ENCODE data around the gene RAE1.

The RAE1 gene

DNA sequence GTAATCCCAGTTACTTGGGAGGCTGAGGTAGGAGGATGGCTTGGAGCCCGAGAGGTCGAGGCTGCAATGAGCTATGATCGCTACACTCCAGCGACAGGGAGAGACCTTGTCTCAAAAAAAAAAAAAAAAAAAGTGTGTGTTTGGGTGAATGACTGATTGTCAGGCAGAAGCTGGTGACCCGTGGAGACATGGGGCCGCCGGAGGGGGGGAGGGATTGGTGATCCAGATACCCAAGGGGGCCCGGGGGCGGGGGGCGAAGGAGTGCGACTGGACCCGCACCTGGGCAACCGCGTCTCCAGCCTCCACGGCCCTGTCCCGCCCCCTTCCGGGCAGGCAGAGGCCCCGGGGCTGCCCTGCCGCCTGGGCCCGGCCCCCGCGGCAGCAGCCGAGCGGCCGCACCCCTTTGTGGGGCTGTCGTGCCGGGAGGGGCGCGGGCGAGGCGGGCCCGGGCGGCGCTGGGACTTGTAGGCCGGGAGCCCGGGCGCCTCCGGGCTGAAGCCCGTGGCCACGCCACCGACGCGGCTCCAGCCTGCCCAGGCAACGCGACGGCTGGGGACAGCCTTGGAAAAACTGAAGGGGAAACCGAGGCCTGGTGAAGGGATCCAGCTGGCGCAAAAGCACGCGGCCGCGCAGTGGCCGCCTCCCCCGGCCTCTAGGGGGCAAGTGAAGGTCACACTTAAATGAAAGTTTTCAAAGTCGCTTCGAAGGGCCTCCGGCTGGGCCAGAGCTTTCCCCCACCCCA lies 38.1 kb downstream of the RAE1 start:
- peak; percentile 38 to 67 for DNase-seq (ENCODE audit: low read depth in 2 of 2)

DNA sequence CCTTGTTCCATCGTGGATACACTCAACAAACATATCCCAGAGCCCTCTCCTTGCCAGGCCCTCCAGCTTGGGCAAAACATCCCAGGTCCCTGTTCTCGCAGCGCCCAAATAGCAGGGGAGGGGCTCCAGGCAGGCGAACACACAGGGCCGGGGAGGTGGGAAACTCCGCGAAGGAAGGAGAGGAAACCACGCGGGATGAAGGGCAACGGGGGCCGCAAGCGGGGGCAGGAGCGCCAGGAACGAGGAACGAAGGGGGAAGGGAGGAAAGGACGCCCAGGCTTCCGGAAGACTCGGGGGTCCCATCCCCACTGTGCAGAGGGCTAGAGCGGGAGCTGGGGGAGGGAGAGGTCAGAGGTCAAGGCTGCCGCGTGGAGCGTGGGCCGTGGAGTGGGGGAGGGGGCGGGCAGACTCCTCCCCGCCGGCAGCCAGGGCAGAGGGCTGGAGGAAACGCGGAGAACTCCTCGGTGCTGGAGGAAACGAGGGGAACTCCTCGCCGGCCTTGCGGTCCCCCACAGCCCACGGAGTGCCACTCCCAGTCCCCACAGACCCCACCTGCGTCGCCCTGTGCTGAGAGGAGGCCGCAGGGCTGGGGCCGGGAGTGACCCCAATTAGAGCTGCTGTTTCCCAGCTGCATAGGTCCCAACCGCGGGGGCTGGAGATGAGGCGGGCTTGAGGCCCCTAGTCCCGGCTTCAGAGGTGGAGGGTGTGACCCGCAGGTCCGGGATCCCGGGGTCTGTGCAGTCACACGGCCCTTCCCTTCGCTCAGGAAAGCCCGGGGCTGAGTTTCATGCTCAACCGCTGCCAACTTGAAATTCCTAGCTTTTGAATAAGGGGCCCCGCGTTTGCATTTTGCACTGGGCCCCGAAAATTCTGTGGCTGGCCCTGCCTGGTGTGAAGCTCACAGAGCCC lies 38.9 kb downstream of the RAE1 start:
- DNase-seq (ENCODE audit: low read depth in 2 of 2) = peak; percentile 66 to 68

GRCh38 chr20:57390604-57391438 lies 39.8 kb downstream of the RAE1 start, which contains the start of gene RBM38:
RBM38 (plus strand) TSS chr20:57391396; CDS start chr20:57391582, 186 bp downstream.
- peak; percentile 71 to 82 for DNase-seq (ENCODE audit: low read depth in 2 of 2)

- DNase-seq (ENCODE audit: low read depth in 2 of 2) = no peak
Measured at GRCh38 chr20:57391439-57392301, 40.6 kb downstream of the RAE1 start.

DNA sequence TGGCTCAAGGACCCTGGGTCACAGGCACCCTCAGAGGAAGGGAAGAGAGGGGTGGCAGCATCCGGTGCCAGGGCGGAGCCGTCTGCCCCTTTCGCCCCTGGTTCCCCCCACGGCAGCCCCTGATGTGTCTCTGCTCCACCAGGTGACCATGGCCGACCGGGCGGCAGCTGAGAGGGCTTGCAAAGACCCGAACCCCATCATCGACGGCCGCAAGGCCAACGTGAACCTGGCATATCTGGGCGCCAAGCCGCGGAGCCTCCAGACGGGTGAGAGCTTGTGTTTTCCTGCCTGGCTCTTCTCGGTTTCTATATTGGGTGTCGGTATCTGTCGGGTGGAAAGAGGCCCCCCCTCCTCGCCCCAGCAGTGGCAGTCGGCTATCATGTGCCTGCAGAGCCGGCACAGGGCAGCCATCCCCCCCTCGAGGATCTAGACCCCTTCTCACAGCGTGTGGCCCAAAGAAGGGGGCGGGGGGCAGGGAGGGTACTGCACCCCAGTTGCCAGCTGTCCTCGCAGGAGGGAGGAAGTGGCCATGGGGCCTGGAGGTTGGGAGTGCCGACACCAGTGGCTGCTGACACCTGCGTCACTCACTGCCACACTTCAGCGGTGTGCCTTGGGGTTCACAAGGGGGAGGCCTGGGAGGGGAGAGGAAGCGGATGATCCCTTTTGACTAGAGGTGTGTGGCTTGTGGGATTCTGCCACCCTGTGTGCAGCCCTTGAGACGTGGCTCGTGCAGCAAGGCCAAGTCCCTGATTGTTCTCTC lies 41.6 kb downstream of the RAE1 start:
- DNase-seq (ENCODE audit: low read depth in 2 of 2) = peak; percentile 41 to 51

DNA sequence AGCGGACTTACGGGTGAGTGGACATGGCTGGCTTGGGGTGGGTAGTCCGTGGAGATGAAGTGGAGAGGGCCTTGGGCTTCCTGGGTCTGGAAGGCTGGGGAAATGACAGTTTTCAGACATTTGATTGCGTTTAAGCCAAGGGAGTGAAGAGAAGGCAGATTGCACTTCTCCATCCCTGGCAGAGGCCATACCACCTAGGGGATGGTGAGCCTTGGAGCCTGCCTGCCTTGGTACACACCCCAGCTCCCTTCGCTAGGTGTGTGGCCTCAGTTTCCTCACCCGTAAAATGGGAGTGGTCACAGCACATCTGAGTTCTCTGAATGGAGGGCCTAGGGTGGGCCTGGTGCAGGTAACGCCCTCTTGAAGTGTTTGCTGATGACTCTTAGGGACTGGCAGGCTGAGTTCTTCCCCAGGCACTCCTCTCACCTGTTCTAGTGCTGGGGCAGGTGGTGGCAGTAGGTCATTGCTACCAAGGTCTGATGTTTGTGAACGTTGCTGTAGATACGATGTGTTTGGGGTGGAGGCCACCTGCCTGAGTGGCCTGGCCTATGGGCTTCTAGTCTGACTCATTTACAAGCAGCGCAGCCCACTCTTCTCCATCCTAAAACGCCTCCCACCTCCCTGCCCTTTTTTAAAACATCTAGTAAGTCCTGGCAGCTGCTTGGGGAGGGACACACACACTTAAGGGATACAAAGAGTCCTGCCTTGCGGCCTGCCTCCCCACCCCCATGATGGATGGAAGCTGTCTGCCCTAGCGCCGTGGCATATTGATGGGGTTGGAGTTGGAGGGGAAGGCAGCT lies 42.5 kb downstream of the RAE1 start:
- no peak for DNase-seq (ENCODE audit: low read depth in 2 of 2)

DNA sequence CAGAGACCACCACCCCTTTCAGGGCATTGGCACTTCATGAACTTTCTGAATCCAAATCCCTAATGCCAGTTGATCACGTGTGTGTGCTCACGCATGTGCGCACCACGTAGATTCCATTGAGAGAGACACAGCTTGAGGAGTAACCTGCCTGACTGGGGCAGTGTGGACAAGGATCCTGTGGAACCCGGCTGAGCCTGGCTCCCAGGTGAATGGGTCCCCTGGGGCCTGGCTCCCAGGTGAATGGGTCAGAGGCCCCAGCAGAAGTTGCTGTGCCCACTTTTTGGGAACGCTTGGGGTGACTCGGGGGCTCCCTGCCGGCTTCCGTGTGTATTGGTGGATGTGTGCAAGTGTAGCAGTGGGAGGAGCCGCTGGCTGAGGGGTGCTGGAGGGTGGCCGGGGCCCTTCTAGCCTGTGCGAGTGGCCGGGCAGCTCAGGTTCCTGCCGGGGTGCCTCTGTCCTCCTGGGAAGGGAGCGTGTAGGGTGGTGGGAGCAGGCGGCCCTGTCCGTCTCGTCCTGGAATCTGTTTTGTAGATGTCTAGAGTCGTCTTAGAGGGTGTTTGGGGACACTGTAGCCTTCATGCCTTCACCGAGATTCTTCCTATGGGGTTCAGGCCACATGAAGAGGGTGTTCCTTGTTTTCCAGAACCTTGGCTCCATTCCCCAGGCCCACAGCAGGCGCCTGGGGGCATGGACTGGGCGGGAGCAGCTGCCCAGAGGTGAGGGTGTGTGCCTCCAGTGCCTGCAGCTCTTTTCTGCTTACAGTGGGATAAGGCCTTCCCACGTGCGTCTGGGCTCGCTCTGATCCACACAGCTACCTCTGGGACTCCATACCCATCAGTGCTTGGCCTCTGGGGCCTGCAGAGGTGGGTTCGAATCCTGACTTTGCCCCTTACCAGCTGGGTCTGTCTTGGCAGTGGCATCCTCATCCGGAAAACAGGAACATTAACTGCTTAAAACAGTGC lies 43.3 kb downstream of the RAE1 start:
- DNase-seq (ENCODE audit: low read depth in 2 of 2) = no peak

DNA sequence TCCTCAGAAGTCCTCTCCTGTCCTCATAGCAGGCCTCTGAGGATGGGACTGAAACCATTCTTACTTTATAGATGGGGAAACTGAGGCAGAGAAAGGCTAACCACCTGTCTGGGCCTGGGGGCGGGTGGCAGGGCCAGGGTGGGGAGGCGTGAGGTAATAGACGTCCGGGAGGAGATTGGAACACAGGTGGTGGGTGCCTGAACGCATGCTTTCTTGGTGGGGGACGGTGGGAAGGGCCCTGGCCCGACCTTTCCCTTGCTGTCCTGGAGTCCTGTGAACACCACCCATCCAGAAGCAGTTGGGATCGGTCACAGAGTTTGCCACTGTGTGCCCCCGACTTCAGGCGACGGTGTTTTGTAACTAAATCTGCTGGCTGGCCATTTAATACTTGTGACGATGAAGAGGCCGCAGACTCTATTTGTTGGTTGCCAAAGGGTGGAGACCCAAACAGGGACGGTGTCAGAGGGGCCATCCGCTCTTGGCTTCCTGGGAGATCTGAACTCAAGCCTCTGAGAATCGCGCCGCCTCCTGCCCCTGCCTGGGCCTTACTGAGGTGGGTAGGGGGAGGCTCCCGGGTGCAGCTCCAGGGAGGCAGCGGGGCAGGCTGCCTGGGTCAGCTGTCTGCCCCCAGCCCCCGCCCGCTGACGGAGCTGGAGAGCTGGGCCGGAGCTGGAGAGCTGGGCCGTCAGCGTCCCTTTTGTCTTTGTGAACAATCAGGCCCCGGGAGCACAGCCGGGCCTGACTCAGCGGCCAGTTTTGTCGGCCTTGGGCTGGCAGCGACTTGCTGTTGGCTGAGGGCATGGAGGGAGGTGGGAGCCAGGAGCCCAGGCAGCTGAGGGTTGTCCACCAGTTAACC lies 44.3 kb downstream of the RAE1 start:
- DNase-seq (ENCODE audit: low read depth in 2 of 2) = no peak

GRCh38 chr20:57396212-57396983 lies 45.3 kb downstream of the RAE1 start:
- DNase-seq (ENCODE audit: low read depth in 2 of 2) = no peak

GRCh38 chr20:57396984-57397692 lies 46.1 kb downstream of the RAE1 start:
- DNase-seq (ENCODE audit: low read depth in 2 of 2) = no peak

- DNase-seq (ENCODE audit: low read depth in 2 of 2) = peak in 1 of 2 donors; percentile 40
Measured at GRCh38 chr20:57397693-57398108, 46.6 kb downstream of the RAE1 start.

- peak; percentile 67 to 74 for DNase-seq (ENCODE audit: low read depth in 2 of 2)
Measured at GRCh38 chr20:57398231-57398821, 47.3 kb downstream of the RAE1 start.

- DNase-seq (ENCODE audit: low read depth in 2 of 2) = no peak
Measured at GRCh38 chr20:57398901-57399535, 48.0 kb downstream of the RAE1 start.

DNA sequence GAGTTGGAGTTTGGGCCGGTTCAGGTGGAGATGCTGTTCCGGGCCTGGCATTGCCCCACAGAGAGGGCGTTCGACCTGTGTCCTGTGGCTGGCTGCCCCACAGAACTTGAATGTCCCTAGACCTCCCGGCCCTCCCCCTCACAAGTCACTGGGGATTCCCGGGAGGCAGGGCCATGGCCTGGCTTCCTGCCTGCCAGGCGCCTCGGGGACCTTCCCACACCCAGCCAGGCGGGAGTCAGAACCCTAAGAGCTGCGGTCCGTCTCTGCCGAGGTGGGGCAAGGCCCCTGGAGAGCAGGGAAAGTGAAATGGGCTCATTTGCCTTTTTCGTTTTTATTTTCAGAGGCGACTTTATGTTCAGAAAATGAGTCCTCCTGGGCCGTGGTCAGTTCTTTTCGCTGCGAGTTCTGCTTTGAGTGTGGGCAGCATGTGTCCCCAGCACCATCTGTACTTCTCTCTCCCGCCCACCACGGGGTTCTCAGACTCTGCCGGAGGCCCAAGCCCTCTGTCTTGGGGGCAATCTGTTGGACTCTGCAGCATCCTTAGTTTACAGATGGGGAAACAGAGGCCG lies 48.6 kb downstream of the RAE1 start:
- DNase-seq (ENCODE audit: low read depth in 2 of 2) = no peak

All from stimulated activated CD4-positive, alpha-beta T cell treated with anti-CD3 and anti-CD28 coated beads, Interleukin-1b, Interleukin-23, amount 100 ng/mL, for 4 hours (primary cell).